Naive thymus-derived CD4-positive, alpha-beta T cell (primary cell): ENCODE measurements around the gene STARD5. TPM values are rescaled to one million over a fixed set of nuclear protein-coding genes. Genes with fewer than 3 reads are reported as not detected.

Experiments
- ATAC-seq: fragments of 150-1000 bp; cut with Tn5 transposase; 2 replicates; pipeline ENCODE4 v1.10.0; 2021; ENCODE audit warnings: mild to moderate bottlenecking, moderate library complexity
- CTCF ChIA-PET: fragments of 350-600 bp; sonication (Branson Sonifier 250); formaldehyde crosslinking; loops from one replicate; lab custom pipeline; 2021; ENCODE audit warnings: antibody characterized with exemption; lab: Charles Lee
- POLR2A ChIA-PET: fragments of 350-600 bp; sonication (Branson Sonifier 250); formaldehyde crosslinking; loops from one replicate; lab custom pipeline; 2021; ENCODE audit warnings: antibody characterized with exemption, inconsistent platforms; lab: Charles Lee
- DNase-seq, 9 donors: peaks; one replicate each; pipeline versions ENCODE4 v3.0.0 to v3.0.0-alpha.2; 2020 to 2022; ENCODE audit warnings: mixed read lengths in 1 of 9
- H3K27ac ChIP-seq: one replicate; pipeline ENCODE4 v1.7.0; 2013; ENCODE audit warnings: mild to moderate bottlenecking, low read depth, low read length, moderate library complexity
- H3K27me3 ChIP-seq, 2 donors: one replicate each; pipeline ENCODE4 v1.7.0; 2013; ENCODE audit warnings: low read length in 2 of 2, mild to moderate bottlenecking in 2 of 2, moderate library complexity in 2 of 2; ENCODE audit not compliant: control insufficient read depth in 2 of 2, insufficient read depth in 2 of 2
- H3K36me3 ChIP-seq, 3 experiments: 1 replicate in 2 of 3; 2 replicates in 1 of 3; pipeline ENCODE4 v1.7.0; 2013; ENCODE audit warnings: low read length in 3 of 3, mild to moderate bottlenecking in 3 of 3, moderate library complexity in 1 of 3; ENCODE audit not compliant: insufficient read depth in 3 of 3, control insufficient read depth in 2 of 3
- H3K4me1 ChIP-seq, 2 donors: one replicate each; pipeline ENCODE4 v1.7.0; 2013; ENCODE audit warnings: low read length in 2 of 2, mild to moderate bottlenecking in 2 of 2, moderate library complexity in 1 of 2; ENCODE audit not compliant: control insufficient read depth in 2 of 2, insufficient read depth in 2 of 2
- H3K4me3 ChIP-seq: 2 replicates; pipeline ENCODE4 v1.7.0; 2013; ENCODE audit warnings: mild to moderate bottlenecking, low read length
- H3K9me3 ChIP-seq, 3 experiments: 1 replicate in 2 of 3; 2 replicates in 1 of 3; pipeline ENCODE4 v1.7.0; 2013; ENCODE audit warnings: low read length in 3 of 3; ENCODE audit not compliant: control insufficient read depth in 2 of 3
- H3K27ac Mint-ChIP-seq, 9 donors: one replicate each; pipeline ENCODE4 v1.8.0; 2020 to 2022; ENCODE audit warnings: mixed read lengths in 9 of 9, mild to moderate bottlenecking in 8 of 9, moderate library complexity in 5 of 9, inconsistent platforms in 2 of 9
- H3K27me3 Mint-ChIP-seq, 5 donors: one replicate each; pipeline ENCODE4 v1.8.0; 2021 to 2022; ENCODE audit warnings: mixed read lengths in 5 of 5, mild to moderate bottlenecking in 1 of 5
- H3K36me3 Mint-ChIP-seq, 5 donors: one replicate each; pipeline ENCODE4 v1.8.0; 2020 to 2022; ENCODE audit warnings: mixed read lengths in 5 of 5, mild to moderate bottlenecking in 3 of 5, inconsistent platforms in 1 of 5
- H3K4me1 Mint-ChIP-seq, 7 donors: one replicate each; pipeline ENCODE4 v1.8.0; 2020 to 2022; ENCODE audit warnings: mixed read lengths in 7 of 7, mild to moderate bottlenecking in 3 of 7, inconsistent platforms in 1 of 7
- H3K4me3 Mint-ChIP-seq, 10 donors: one replicate each; pipeline ENCODE4 v1.8.0; 2020 to 2022; ENCODE audit warnings: mild to moderate bottlenecking in 10 of 10, mixed read lengths in 10 of 10, moderate library complexity in 6 of 10, inconsistent platforms in 2 of 10
- H3K9me3 Mint-ChIP-seq, 11 donors: one replicate each; pipeline ENCODE4 v1.8.0; 2020 to 2022; ENCODE audit warnings: mixed read lengths in 11 of 11, mild to moderate bottlenecking in 4 of 11, inconsistent platforms in 1 of 11, moderate library complexity in 1 of 11
- intact Hi-C, 2 donors: fragments of 100-400 bp; cut with micrococcal nuclease; formaldehyde crosslinking; loops; one replicate each; pipeline ENCODE4 v1.15.1; 2023
- polyA plus RNA-seq, 2 donors: library from polyadenylated mRNA; unstranded; fragments of 300-500 nt; fragmentation: Illumina TruSeq; gene quantifications; one replicate each; pipeline ENCODE4 v1.2.3, GENCODE V29; 2021
- total RNA-seq, 6 experiments: library from RNA in 5 of 6; stranded (reverse) in 5 of 6; gene quantifications; 1 replicate in 5 of 6; 2 replicates in 1 of 6; pipeline ENCODE4 v1.2.3 and lab custom pipeline; 2021 to 2026

The STARD5 gene
- total and polyA plus RNA-seq, 7 experiments from 2014 or later, result 5.0 to 13.5 (median 10.1) TPM

DNA sequence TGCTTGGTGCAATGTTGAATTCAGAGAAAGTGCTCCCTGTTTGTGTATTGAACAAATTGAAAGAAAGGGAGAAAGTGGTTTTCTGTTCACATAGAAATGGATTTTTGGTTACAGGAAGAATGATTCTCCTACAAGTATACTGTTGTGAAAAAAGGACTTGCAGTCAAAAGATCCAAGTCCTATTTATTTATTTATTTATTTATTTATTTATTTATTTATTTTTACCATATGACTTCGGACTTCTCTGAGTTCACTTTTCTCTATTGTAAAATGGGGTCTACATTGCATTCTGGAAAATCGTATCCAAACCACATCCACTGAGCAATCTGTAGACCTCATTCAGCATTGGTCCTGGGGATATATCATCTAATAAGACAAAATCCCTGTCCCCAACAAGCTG, 46.1 kb downstream of the STARD5 start:
- peaks cover 3 to 21% (median 9%) of the 10 kb centered on the region in 11 donors for H3K9me3 Mint-ChIP-seq
- H3K4me3 ChIP-seq, result no peak overlapping the region
- intact Hi-C loops, result loop anchor here (5.0 to 10.0 kb wide), 3 partner anchors 44 to 1126 kb away; partner anchors contain the start of genes STARD5 (in 2 of the 2) and FAH (in 1 of the 2)
- H3K27me3 ChIP-seq, result no peaks in the 10 kb centered on the region
- H3K36me3 Mint-ChIP-seq, result peaks cover 9 to 21% (median 11%) of the 10 kb centered on the region in 5 donors
- peak overlapping the region in 7 of 9 donors; percentile 28 to 89 (median 72) for H3K27ac Mint-ChIP-seq
- H3K27me3 Mint-ChIP-seq, result no peaks in the 10 kb centered on the region
- DNase-seq (no peak), ATAC-seq (no peak)
- ChIA-PET POLR2A (interaction anchor here (0.8 to 17.1 kb wide), 3 partner anchors 9 to 37 kb away, joined by 3 to 642 read pairs (median 8); no protein-coding TSS in a partner anchor), CTCF (interaction anchor here (1.0 to 3.0 kb wide), 5 partner anchors 12 to 121 kb away, joined by 3 to 18 read pairs (median 5); no protein-coding TSS in a partner anchor)
- H3K27ac ChIP-seq, result no peak overlapping the region
- H3K4me3 Mint-ChIP-seq, result peak overlapping the region in 3 of 10 donors; percentile 39 to 58 (median 48)
- H3K4me1 ChIP-seq, result peaks cover 0 to 45% of the 10 kb centered on the region in 2 donors
- H3K4me1 Mint-ChIP-seq, result peaks cover 25 to 86% (median 81%) of the 10 kb centered on the region in 7 donors
- H3K9me3 ChIP-seq, result no peaks in the 10 kb centered on the region
- no peaks in the 10 kb centered on the region for H3K36me3 ChIP-seq

DNA sequence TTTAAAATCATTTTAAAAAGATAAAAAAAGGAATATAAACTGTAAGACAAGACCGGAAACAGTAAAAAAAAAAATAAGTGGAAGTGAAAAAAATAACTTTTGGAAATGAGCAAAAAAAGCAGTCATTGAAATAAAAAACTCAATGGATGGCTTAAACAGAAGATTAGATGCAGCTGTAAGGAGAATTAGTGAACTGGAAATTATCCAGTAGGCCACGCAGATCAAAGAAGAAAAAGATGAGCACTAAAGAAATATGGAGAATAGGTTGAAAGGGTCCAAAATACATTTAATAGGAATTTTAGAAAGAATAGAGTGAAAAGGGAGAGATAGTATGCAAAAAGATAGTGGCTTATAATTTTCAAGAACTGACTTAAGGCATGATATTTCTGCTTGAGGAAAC, 47.0 kb downstream of the STARD5 start:
- H3K27ac ChIP-seq, result no peak overlapping the region
- ATAC-seq (no peak), DNase-seq (no peak)
- ChIA-PET POLR2A (interaction anchor here (0.8 to 17.1 kb wide), 2 partner anchors 9 to 24 kb away, joined by 3 to 642 read pairs; no protein-coding TSS in a partner anchor), CTCF (interaction anchor here (1.1 to 6.2 kb wide), 3 partner anchors 11 to 122 kb away, joined by 4 to 128 read pairs (median 10); no protein-coding TSS in a partner anchor)
- H3K9me3 ChIP-seq, result no peaks in the 10 kb centered on the region
- Mint-ChIP-seq H3K4me1 (peaks cover 25 to 77% (median 73%) of the 10 kb centered on the region in 7 donors), H3K36me3 (peaks cover 9 to 21% (median 11%) of the 10 kb centered on the region in 5 donors), H3K27me3 (no peaks in the 10 kb centered on the region), H3K27ac (peak overlapping the region in 8 of 9 donors; percentile 44 to 90 (median 82)), H3K4me3 (peak overlapping the region in 3 of 10 donors; percentile 25 to 58 (median 39)), H3K9me3 (peaks cover 3 to 21% (median 9%) of the 10 kb centered on the region in 11 donors)
- no peak overlapping the region for H3K4me3 ChIP-seq
- H3K4me1 ChIP-seq, result peaks cover 0 to 45% of the 10 kb centered on the region in 2 donors
- intact Hi-C loops, result loop anchor here (5.0 to 10.0 kb wide), 3 partner anchors 45 to 1125 kb away; partner anchors contain the start of genes STARD5 (in 2 of the 2) and FAH (in 1 of the 2)
- no peaks in the 10 kb centered on the region for H3K27me3 ChIP-seq
- H3K36me3 ChIP-seq, result no peaks in the 10 kb centered on the region

DNA sequence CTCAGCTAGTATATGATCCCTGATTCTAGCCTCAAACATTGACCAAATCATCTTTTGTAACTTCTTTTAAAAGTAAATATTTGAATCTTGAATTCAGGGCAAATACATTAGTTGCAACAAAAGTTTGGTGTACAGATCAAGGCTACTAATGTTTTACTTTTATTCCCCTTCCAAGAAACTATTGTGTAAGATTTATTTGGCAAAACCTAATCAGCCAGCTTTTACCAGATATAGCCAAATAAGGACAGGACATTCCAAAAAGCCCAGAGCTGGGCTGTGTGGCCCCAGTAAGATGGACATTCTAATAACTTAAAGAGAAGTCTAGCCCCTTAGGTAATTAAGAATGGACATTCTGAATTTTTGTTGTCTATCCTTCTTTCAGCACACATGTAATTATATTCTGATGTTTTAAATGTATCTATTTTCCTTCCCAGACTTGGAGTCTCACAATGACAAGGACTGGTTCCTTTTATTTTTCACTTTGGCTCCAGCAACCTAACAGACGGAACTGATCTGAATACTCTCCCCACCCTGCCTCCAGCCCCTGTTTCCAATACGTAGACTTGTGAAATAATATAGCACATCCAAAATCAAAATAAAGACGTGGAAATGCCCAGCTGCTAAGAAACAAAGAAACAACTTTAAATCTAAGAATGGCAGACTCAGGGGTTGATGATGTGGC, 48.1 kb downstream of the STARD5 start:
- Histone ChIP-seq H3K4me3 (no peak overlapping the region), H3K36me3 (no peaks in the 10 kb centered on the region), H3K27ac (peak overlapping the region; percentile 52), H3K27me3 (no peaks in the 10 kb centered on the region), H3K9me3 (no peaks in the 10 kb centered on the region), H3K4me1 (peaks cover 0 to 35% of the 10 kb centered on the region in 2 donors)
- peak overlapping the region in 9 of 10 donors; percentile 23 to 68 (median 51) for H3K4me3 Mint-ChIP-seq
- H3K9me3 Mint-ChIP-seq, result peaks cover 3 to 21% (median 9%) of the 10 kb centered on the region in 11 donors
- peak overlapping the region in 8 of 9 donors; percentile 44 to 90 (median 84) for H3K27ac Mint-ChIP-seq
- intact Hi-C loops, result loop anchor here (1.0 to 10.0 kb wide), 11 partner anchors 8 to 1124 kb away; partner anchors contain the start of genes STARD5 (in 2 of the 2) and FAH (in 1 of the 2)
- H3K4me1 Mint-ChIP-seq, result peaks cover 21 to 66% (median 62%) of the 10 kb centered on the region in 7 donors
- POLR2A ChIA-PET, result interaction anchor here (0.9 to 17.1 kb wide), 12 partner anchors 11 to 126 kb away, joined by 4 to 642 read pairs (median 6); partner anchors contain the start of gene STARD5
- no peaks in the 10 kb centered on the region for H3K27me3 Mint-ChIP-seq
- ATAC-seq (no peak), DNase-seq (no peak)
- CTCF ChIA-PET, result interaction anchor here (0.7 to 6.2 kb wide), 19 partner anchors 8 to 169 kb away, joined by 3 to 128 read pairs (median 8); partner anchors contain the start of gene STARD5
- peaks cover 8 to 21% (median 10%) of the 10 kb centered on the region in 5 donors for H3K36me3 Mint-ChIP-seq

DNA sequence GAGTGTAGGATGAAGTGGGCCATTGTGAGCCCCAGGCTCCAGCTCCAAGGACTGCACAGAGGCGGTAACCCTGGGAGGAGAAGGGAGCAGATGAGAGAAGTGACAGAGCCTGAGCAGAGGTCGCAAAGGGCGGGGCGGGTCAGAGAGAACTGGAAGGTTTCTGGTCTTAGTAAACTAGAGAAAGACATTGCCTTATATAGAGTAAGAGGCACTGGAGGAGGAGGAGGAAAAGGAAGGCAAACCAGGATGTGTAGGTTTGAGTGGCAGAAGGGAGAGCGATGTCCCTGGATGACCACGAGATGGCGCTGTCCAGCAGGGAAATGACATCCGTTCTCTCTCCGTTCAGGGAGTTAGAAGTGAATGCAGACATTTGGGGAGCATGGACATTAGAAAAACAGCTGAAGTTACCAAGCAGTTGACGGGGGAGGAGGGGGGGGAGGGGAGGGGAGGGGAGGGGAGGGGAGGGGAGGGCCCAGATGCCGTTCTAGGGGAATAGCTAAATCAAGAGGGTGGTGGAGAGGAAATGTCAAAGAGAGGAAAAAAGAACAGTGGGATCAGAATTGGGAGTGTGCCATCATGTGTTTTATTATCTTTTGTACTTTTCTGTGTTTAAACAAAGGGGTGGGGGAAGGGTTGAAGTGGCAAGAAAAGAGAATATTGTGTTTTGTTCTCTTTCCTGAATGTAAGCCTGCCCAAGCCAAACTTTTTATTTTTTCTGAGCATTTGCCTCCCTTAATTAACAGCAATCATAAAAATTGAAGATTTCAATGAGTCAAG, 48.8 kb downstream of the STARD5 start:
- Histone ChIP-seq H3K4me3 (no peak overlapping the region), H3K27me3 (no peaks in the 10 kb centered on the region), H3K36me3 (no peaks in the 10 kb centered on the region), H3K9me3 (no peaks in the 10 kb centered on the region), H3K27ac (peak overlapping the region; percentile 52), H3K4me1 (peaks cover 0 to 27% of the 10 kb centered on the region in 2 donors)
- intact Hi-C loops, result loop anchor here (1.0 to 10.0 kb wide), 11 partner anchors 9 to 1123 kb away; partner anchors contain the start of genes STARD5 (in 2 of the 2) and FAH (in 1 of the 2)
- DNase-seq (peak; percentile 59 to 86 (median 78)), ATAC-seq (peak; percentile 94)
- H3K4me1 Mint-ChIP-seq, result peaks cover 21 to 59% (median 54%) of the 10 kb centered on the region in 7 donors
- ChIA-PET CTCF (interaction anchor here (0.7 to 6.2 kb wide), 22 partner anchors 9 to 168 kb away, joined by 3 to 128 read pairs (median 7); partner anchors contain the start of gene STARD5), POLR2A (interaction anchor here (0.6 to 17.1 kb wide), 14 partner anchors 9 to 127 kb away, joined by 3 to 642 read pairs (median 5); partner anchors contain the start of gene STARD5)
- H3K27me3 Mint-ChIP-seq, result no peaks in the 10 kb centered on the region
- peak overlapping the region; percentile 24 to 90 (median 84) for H3K27ac Mint-ChIP-seq
- H3K9me3 Mint-ChIP-seq, result peaks cover 3 to 21% (median 9%) of the 10 kb centered on the region in 11 donors
- peaks cover 8 to 21% (median 10%) of the 10 kb centered on the region in 5 donors for H3K36me3 Mint-ChIP-seq
- peak overlapping the region; percentile 13 to 75 (median 60) for H3K4me3 Mint-ChIP-seq

DNA sequence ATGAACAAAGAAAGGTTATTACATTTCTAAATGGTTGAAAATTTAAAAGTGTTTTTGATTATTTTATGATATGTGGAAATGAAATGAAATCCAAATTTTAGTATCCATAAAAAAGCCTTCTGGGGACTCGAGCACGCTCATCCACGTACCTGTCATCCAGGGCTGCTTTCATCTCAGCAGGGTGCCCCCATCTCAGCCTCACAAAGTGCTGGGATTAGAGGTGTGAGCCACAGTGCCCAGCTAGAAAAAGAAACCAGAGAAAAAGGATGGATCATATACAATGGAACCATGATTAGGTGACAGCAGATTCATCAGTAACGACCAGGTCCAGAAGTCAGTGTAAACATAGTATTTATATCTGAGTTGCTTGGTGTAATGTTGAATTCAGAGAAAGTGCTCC, 49.7 kb downstream of the STARD5 start:
- H3K9me3 Mint-ChIP-seq, result peaks cover 3 to 21% (median 9%) of the 10 kb centered on the region in 11 donors
- ATAC-seq, result no peak
- H3K36me3 Mint-ChIP-seq, result peaks cover 8 to 21% (median 10%) of the 10 kb centered on the region in 5 donors
- no peak overlapping the region for H3K4me3 ChIP-seq
- H3K36me3 ChIP-seq, result no peaks in the 10 kb centered on the region
- no peaks in the 10 kb centered on the region for H3K27me3 ChIP-seq
- intact Hi-C loops, result loop anchor here in 1 of 2 donors (10.0 kb wide), 1 partner anchor 211 kb away; no protein-coding TSS in a partner anchor
- peaks cover 0 to 23% of the 10 kb centered on the region in 2 donors for H3K4me1 ChIP-seq
- DNase-seq, result no peak
- peak overlapping the region in 6 of 9 donors; percentile 72 to 90 (median 86) for H3K27ac Mint-ChIP-seq
- no peak overlapping the region for H3K27ac ChIP-seq
- CTCF ChIA-PET, result interaction anchor here (0.6 to 6.2 kb wide), 16 partner anchors 8 to 167 kb away, joined by 3 to 128 read pairs (median 7); partner anchors contain the start of gene STARD5
- POLR2A ChIA-PET, result interaction anchor here (1.2 to 17.1 kb wide), 9 partner anchors 8 to 126 kb away, joined by 4 to 642 read pairs (median 6); partner anchors contain the start of gene STARD5
- H3K9me3 ChIP-seq, result no peaks in the 10 kb centered on the region
- peaks cover 20 to 55% (median 49%) of the 10 kb centered on the region in 7 donors for H3K4me1 Mint-ChIP-seq
- H3K27me3 Mint-ChIP-seq, result no peaks in the 10 kb centered on the region
- peak overlapping the region in 1 of 10 donors; percentile 36 for H3K4me3 Mint-ChIP-seq
